ENCODE data around the gene MYH7B. TPM values are rescaled to one million over a fixed set of nuclear protein-coding genes. Genes with fewer than 3 reads are reported as not detected.
A peak's percentile ranks its signal among the peaks of the same experiment; 100 is the strongest.

Gene MYH7B
- total and polyA plus RNA-seq, 4 donors, result 0.21 to 0.89 (median 0.59) TPM

DNA sequence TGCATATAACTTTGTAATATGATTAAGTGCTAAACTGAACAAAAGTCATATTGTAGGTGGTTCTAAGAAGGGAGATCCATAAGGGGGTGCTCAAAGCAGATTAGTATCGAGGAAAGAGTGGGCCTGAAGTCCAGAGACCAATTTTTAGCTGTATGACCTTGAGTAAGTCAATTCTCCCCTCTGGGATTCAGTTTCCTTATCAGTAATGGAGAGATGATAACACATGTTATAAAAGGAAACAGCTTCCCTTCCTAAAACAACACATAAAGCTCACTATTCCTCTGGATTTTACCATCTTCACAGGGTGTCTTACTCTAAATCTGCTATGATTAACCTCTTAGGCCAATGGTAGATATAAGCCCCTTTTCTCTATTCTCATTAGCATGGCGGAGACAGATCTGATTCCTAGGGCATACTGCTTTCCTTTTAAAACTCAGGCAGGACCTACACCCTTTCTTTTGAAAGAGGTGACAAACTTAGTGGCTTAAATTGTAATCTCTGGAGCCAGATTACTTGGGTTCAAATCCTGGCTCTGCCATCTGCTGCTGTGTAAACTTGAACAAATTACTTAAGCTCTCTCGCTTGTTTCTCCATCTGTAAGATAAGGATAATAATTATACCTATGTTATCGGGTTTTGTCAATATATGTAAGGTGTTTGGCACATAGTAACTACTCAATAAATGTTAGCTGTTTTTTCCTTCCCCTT is 39.8 kb upstream of the MYH7B start:
- peaks cover 0 to 3% (median 0%) of the 10 kb centered on the region in 5 donors for H3K4me1 ChIP-seq (ENCODE audit: control insufficient read depth in 5 of 5, insufficient read depth in 5 of 5, low read length in 5 of 5)
- no peak for ATAC-seq (ENCODE audit: insufficient read depth, low FRiP score)
- DNase-seq, result no peak
- H3K27ac ChIP-seq (ENCODE audit: low read depth in 1 of 2, low read length in 1 of 2), result peak overlapping the region in 1 of 2 donors; percentile 66
- no peaks in the 10 kb centered on the region for H3K9me3 ChIP-seq (ENCODE audit: control insufficient read depth in 4 of 4, insufficient read depth in 3 of 4, low read length in 3 of 4)
- peaks cover 2 to 26% (median 9%) of the 10 kb centered on the region in 4 donors for H3K36me3 ChIP-seq (ENCODE audit: control insufficient read depth in 4 of 4, insufficient read depth in 4 of 4, low read length in 4 of 4)
- 90 to 94% methylated on average over 4 of the region's 4 CpGs for WGBS, 2 donors
- H3K9ac ChIP-seq (ENCODE audit: insufficient read depth in 1 of 2, low read length in 2 of 2), result no peak overlapping the region
- TF ChIP-seq, protein P1, sequence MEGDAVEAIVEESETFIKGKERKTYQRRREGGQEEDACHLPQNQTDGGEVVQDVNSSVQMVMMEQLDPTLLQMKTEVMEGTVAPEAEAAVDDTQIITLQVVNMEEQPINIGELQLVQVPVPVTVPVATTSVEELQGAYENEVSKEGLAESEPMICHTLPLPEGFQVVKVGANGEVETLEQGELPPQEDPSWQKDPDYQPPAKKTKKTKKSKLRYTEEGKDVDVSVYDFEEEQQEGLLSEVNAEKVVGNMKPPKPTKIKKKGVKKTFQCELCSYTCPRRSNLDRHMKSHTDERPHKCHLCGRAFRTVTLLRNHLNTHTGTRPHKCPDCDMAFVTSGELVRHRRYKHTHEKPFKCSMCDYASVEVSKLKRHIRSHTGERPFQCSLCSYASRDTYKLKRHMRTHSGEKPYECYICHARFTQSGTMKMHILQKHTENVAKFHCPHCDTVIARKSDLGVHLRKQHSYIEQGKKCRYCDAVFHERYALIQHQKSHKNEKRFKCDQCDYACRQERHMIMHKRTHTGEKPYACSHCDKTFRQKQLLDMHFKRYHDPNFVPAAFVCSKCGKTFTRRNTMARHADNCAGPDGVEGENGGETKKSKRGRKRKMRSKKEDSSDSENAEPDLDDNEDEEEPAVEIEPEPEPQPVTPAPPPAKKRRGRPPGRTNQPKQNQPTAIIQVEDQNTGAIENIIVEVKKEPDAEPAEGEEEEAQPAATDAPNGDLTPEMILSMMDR (IDR thresholded peaks at IDR 0.05; ENCODE audit: control extremely low read depth, extremely low read depth), result no peak
- no peak overlapping the region for H3K4me3 ChIP-seq
- no peaks in the 10 kb centered on the region for H3K27me3 ChIP-seq (ENCODE audit: control insufficient read depth in 3 of 3, insufficient read depth in 3 of 3, low read length in 2 of 3)

- H3K4me1 ChIP-seq (ENCODE audit: control insufficient read depth in 5 of 5, insufficient read depth in 5 of 5, low read length in 5 of 5), result peaks cover 0 to 7% (median 0%) of the 10 kb centered on the region in 5 donors
- peaks cover 2 to 31% (median 14%) of the 10 kb centered on the region in 4 donors for H3K36me3 ChIP-seq (ENCODE audit: control insufficient read depth in 4 of 4, insufficient read depth in 4 of 4, low read length in 4 of 4)
- DNase-seq (no peak), ATAC-seq (ENCODE audit: insufficient read depth, low FRiP score) (no peak)
- H3K27me3 ChIP-seq (ENCODE audit: control insufficient read depth in 3 of 3, insufficient read depth in 3 of 3, low read length in 2 of 3), result no peaks in the 10 kb centered on the region
- no peak overlapping the region for H3K4me3 ChIP-seq
- H3K9ac ChIP-seq (ENCODE audit: insufficient read depth in 1 of 2, low read length in 2 of 2), result no peak overlapping the region
- TF ChIP-seq, protein P1 (IDR thresholded peaks at IDR 0.05; ENCODE audit: control extremely low read depth, extremely low read depth), result no peak
- H3K27ac ChIP-seq (ENCODE audit: low read depth in 1 of 2, low read length in 1 of 2), result no peak overlapping the region
- 82 to 88% methylated on average over 2 of the region's 2 CpGs for WGBS, 2 donors
- H3K9me3 ChIP-seq (ENCODE audit: control insufficient read depth in 4 of 4, insufficient read depth in 3 of 4, low read length in 3 of 4), result no peaks in the 10 kb centered on the region
Observed at GRCh38 chr20:34916774-34917354, 38.8 kb upstream of the MYH7B start.

- Histone ChIP-seq H3K9me3 (ENCODE audit: control insufficient read depth in 4 of 4, insufficient read depth in 3 of 4, low read length in 3 of 4) (no peaks in the 10 kb centered on the region), H3K36me3 (ENCODE audit: control insufficient read depth in 4 of 4, insufficient read depth in 4 of 4, low read length in 4 of 4) (peaks cover 6 to 29% (median 25%) of the 10 kb centered on the region in 4 donors)
- TF ChIP-seq, protein P1 (IDR thresholded peaks at IDR 0.05; ENCODE audit: control extremely low read depth, extremely low read depth), result no peak
Observed at GRCh38 chr20:34920055-34920454, 35.6 kb upstream of the MYH7B start.

More at GRCh38 chr20:34920055-34920454, 35.6 kb upstream of the MYH7B start:
- Histone ChIP-seq H3K27me3 (ENCODE audit: control insufficient read depth in 3 of 3, insufficient read depth in 3 of 3, low read length in 2 of 3) (no peaks in the 10 kb centered on the region), H3K9ac (ENCODE audit: insufficient read depth in 1 of 2, low read length in 2 of 2) (no peak overlapping the region), H3K4me1 (ENCODE audit: control insufficient read depth in 5 of 5, insufficient read depth in 5 of 5, low read length in 5 of 5) (peaks cover 0 to 7% (median 0%) of the 10 kb centered on the region in 5 donors), H3K27ac (ENCODE audit: low read depth in 1 of 2, low read length in 1 of 2) (no peak overlapping the region), H3K4me3 (no peak overlapping the region)
- ATAC-seq (ENCODE audit: insufficient read depth, low FRiP score) (no peak), DNase-seq (no peak)
